GM12873 (cell line): ENCODE measurements around the gene CAMK1.

Experiments used
- TF ChIP-seq, protein P1 (sequence below): IDR thresholded peaks from 2 replicates; pipeline ENCODE4 v1.5.1; 2012; ENCODE audit warnings: low read depth, mild to moderate bottlenecking, moderate library complexity, low read length, control low read depth; ENCODE audit not compliant: insufficient read depth; ENCODE audit errors: missing control alignments

The CAMK1 gene

DNA sequence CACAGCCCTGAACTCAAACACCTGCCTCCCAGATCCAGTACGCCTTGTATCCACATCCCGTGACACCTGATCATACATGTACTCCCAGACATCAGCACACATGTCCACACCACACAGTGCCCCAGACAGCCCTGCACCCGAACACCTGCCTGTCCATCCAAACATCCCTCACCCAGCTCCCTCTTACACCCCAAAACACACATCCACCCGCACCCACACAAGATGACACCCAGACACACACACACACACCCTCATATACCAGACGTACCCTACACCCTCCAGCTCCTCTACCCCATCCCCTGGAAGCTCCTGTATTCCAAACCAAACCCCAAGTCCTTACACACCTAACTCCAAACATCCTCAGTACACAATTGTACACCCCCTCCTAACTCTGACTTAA, 735 bp downstream of the CAMK1 start:
- TF ChIP-seq, protein P1, sequence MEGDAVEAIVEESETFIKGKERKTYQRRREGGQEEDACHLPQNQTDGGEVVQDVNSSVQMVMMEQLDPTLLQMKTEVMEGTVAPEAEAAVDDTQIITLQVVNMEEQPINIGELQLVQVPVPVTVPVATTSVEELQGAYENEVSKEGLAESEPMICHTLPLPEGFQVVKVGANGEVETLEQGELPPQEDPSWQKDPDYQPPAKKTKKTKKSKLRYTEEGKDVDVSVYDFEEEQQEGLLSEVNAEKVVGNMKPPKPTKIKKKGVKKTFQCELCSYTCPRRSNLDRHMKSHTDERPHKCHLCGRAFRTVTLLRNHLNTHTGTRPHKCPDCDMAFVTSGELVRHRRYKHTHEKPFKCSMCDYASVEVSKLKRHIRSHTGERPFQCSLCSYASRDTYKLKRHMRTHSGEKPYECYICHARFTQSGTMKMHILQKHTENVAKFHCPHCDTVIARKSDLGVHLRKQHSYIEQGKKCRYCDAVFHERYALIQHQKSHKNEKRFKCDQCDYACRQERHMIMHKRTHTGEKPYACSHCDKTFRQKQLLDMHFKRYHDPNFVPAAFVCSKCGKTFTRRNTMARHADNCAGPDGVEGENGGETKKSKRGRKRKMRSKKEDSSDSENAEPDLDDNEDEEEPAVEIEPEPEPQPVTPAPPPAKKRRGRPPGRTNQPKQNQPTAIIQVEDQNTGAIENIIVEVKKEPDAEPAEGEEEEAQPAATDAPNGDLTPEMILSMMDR, result no peak

DNA sequence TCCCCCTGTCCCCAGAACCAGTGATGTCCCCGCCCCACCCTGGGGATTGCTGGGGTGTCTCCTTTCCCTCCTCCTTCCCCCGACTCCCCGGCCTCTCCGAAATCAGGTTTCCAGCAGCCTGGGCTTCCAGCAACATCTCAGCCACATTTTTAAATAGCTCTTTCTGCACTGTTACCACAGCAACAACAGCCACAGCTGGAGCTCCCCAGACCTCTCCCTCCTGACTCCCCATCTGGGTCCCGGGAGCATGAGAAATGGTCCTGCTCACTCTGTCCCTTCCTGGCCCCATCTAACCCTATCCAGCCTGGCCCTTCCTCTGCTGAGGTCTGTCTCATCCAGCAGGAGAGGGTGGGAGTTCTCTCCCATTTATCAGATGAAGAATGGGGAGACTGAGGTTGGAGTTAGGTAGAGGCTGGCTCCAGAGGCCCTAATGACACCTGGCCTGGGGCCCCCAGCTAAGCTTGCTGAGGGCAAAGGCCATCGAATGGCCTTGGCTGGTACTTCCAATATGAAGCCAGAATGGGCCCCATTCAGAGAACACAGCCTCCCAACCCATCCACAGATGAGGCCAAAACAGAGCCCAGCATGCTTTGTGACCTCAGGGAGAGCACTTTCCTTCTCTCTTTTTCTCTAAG, 1.5 kb downstream of the CAMK1 start:
- TF ChIP-seq, protein P1, result no peak

DNA sequence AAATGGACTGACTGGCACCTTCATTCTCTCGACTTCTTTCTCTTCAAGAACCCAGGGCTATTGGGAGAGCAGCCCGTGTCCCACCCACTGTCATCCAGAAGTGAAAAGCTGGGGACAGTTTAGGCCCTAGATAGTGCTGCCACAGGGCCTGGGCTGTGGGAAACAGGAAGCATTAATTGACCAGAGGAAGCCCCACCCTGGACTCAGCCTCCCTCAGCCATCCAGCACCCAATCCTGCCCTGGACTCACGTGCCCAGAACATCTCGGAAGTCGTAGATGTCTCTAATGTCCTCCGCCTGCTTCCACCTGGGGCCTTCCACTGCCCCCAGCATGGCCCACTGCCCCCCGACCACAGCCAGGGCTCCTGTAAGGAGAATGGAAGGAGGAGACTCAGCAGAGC, 2.3 kb downstream of the CAMK1 start:
- TF ChIP-seq, protein P1, result no peak

DNA sequence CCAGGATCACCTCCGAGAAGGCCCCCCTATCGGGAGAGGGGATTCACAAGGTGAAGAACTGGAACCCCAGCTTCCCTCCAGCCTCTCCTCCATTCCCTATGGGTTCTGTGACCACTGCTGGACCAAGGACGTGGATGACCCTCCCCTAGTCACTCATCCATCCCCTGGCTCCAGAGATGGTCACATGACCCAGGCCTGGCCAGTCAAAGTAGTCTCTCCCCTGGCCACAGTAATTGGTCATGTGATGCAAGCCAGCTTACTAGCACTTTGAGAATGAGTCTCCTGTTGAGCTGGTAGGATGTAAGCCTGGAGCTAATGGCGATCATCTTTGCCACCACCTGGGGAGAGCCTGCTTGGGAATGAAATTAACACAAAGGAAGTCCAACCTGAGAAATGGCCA, 3.9 kb downstream of the CAMK1 start:
- TF ChIP-seq, protein P1, result no peak

DNA sequence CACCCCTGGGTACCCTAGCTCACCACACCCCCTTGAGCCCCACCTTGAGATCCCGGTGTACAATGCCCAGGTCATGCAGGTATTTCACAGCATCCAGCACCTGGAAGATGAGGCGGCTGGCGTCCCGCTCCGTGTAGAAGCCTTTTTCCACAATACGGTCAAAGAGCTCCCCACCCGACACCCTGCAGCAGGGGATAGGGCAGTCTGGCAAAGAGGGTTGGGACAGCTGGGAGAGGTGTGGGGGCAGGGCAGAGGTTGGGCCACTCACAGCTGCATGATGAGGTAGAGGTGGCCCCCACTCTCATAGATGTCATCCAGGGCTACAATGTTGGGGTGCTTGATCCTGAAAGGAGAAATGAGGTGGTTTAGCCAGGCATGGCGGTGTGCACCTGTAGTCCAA, 6.9 kb downstream of the CAMK1 start:
- TF ChIP-seq, protein P1, result no peak

DNA sequence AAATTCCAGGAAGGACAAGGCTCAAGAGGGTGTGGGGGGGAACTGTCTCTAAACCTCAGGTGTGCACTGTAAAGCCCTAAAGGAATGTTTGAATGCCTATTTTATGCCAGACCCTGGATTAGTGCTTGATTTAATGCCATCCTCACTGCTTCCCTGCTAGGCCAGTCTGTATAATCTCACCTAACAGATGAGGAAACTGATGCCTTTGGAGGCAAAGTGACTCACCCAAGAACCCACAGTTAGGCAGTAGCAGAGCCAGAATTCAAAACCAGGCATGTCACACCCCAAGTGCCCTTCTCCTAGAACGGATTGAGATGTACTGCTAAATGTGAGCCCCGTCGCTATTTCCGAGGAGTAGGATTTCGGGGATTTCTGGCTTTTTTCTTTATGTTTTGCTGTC, 7.8 kb downstream of the CAMK1 start:
- TF ChIP-seq, protein P1, result no peak

DNA sequence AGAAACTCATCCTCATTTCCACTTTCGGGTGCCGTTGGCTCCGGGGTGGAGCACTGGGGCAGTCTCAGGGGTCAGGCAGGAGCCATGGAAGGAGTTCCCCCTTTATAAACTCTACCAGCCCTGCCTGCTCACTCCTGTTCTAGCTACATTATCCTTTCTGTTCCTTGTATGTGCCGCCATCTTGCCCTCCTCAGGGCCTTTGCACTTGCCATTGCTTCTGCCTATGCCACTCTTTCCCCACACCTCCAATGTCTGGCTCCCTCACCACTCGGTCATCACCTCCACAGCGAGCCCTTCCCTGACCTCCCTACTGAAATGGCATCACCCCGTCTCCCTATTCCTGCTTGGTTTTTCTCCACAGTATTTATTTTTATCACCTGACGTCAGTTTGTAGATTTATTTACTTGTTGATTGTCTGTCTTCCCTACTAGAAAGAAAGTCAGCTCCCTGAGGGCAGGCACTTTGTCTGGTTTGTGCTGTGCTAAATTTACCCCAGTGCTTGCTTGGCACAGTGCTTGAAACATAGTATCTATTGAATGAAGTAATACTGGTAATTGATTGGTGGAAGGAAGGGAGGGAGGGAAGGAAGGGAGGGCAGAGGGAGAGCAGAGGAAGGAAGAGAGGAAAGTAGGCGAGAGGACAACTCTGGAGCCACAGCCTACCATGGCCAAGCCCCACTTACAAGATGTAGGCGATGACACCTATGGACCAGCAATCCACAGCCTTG, 8.8 kb downstream of the CAMK1 start:
- TF ChIP-seq, protein P1, result no peak
